Measurements from ENCODE around the gene MYO1C.

MYO1C gene

GRCh38 chr17:1495265-1495989 is 2.9 kb upstream of the MYO1C start:
- H3K27ac ChIP-seq: no peak overlapping the region
- no peak for TF ChIP-seq CTCF (conservative IDR thresholded peaks at IDR 0.05)

GRCh38 chr17:1494736-1495253 is 2.3 kb upstream of the MYO1C start:
- H3K27ac ChIP-seq: no peak overlapping the region
- no peak for TF ChIP-seq CTCF (conservative IDR thresholded peaks at IDR 0.05)

GRCh38 chr17:1494203-1494602 is 1.7 kb upstream of the MYO1C start:
- no peak overlapping the region for H3K27ac ChIP-seq
- no peak for TF ChIP-seq CTCF (conservative IDR thresholded peaks at IDR 0.05)

GRCh38 chr17:1493291-1493980 is 950 bp upstream of the MYO1C start:
- no peak for TF ChIP-seq CTCF (conservative IDR thresholded peaks at IDR 0.05)
- H3K27ac ChIP-seq: peak overlapping the region; percentile 94

- peak overlapping the region; percentile 94 for H3K27ac ChIP-seq
- TF ChIP-seq CTCF (conservative IDR thresholded peaks at IDR 0.05): no peak
Observed at GRCh38 chr17:1491443-1492248, 840 bp downstream of the MYO1C start.

- peak overlapping the region; percentile 94 for H3K27ac ChIP-seq
- no peak for TF ChIP-seq CTCF (conservative IDR thresholded peaks at IDR 0.05)
Observed at GRCh38 chr17:1490643-1491442, 1.6 kb downstream of the MYO1C start.
